GM18517 (cell line): ENCODE results near the gene DACH1.

Experiments
- ATAC-seq: cut with Tn5 transposase; IDR thresholded peaks from one replicate; pipeline ENCODE4 v1.9.1; 2021; ENCODE audit warnings: mild to moderate bottlenecking, moderate library complexity; ENCODE audit not compliant: unreplicated experiment

The DACH1 gene

DNA sequence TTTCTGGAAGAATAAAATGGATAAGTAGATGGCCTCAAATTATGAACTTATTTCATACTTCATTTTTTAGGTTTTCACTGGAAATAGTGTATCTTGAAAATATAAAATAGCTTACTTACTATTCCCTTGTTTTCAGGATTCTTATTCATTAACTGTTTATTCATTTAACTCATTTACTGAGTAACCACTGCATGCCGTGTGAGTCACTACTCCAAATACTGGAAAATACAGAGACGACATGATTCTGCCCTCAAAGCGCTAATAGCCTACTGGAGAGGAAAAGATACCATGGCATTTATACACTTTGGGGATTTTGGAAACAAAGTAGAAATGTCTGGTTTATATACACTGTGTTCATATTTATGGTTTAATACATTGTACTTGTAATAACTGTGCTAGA lies 270.9 kb downstream of the DACH1 start:
- ATAC-seq, result no peak

DNA sequence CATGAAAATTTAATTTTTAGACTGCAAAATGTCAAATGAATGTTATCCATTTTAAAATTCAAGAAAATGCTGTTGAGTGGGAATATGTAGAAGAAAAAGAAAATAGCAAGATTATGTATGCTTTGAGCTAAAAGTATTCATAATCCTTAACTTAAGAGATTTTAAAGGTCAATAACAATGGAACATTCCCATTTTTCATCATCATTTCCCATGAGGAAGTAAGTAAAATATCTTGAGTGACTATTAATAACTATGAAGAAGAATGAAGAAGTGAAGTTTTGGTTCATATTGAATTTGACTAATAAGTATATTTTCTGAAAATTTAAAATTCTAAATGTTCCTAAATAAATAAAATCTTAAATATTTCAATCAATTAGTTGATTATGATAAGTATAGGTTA lies 273.4 kb downstream of the DACH1 start:
- ATAC-seq, result no peak

DNA sequence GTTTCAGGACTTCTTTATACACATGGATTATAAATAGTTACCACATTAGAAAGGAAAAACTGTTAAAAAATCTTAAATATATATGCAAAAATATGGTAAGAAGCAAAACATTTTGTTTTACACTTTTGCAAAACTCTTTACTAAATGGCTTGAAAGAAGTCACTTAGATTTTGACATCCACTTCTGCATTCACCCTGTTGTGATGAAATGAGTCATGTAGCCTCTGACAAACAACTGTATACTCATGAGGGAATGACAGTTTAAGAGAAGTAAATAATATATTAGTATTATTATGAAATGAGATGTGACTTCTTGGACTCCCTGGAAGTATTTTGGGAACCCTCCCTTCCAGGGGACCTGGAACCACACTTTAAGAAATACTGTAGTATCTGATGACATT lies 275.6 kb downstream of the DACH1 start:
- no peak for ATAC-seq

DNA sequence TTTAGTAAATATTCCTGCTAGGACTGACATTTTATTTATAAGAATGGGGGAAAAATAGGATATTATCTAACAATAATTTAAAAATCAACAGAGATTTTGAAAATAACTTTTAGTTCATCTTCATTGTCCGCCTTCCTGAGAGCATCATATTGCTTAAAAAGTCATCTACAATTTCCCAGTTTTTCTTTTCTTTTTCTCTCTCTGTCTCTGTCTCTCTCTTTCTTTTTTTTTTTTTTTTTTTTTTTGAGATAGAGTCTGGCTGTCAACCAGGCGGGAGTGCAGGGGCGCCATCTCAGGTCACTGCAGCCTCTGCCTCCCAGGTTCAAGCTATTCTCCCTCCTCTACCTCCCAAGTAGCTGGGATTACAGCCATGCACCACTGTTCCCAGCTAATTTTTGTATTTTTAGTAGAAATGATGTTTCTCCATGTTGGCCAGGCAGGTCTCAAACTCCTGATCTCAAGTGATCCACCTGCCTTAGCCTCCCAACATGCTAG lies 276.3 kb downstream of the DACH1 start:
- no peak for ATAC-seq

DNA sequence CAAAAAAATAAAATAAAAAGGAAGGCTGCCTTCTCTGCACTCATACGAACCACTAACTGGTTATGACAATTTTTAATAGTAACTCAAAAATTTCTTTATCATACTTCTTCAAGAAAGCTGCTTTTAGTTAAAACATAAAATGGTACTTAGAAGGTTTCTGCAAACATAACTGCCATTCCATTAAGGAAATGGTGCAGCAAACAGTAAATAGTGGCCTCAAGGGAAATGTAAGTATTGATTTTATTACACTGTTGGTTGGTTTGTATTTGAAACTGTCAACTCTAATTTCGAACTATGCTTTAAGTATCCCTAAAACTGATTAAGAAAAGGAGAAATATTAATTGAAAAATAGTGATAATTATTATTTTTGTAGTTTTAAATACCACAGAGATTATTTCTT lies 278.0 kb downstream of the DACH1 start:
- ATAC-seq, result no peak

DNA sequence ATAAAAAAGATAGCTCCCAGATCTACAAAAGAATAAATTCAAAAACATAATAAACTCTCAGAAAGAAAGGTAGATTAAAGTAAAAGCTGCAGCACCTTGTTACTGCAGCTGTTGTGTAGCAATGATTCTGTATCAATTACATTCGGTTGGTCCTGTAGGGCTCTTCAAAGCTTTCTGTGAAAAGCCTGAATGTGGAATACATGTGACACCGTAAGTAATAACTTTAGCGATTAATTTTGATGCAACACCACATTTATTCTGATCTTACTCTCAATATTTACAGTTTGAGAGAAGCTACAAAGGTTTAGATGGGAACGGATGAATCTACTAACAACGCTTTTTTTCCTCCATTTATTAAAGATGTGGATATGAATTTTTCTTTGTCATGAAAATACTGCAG lies 279.2 kb downstream of the DACH1 start:
- ATAC-seq, result no peak

DNA sequence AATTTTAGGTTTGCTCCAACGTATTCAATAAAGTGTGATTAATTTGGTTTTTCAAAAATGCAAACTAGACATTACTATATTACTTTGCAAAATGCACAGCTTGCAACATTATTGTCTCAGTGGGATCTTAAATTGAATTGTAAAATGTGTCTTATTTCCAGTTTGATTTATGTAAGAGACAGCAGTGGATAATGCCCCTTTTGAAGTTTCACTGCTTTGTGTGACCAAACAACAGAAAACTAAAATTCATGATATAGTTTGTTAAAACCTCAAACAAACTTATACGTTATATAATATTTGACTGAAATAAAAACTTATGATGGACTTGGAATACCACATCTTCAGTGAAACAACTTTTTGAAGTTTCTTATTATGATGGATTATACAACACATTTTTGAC lies 279.8 kb downstream of the DACH1 start:
- ATAC-seq, result no peak

DNA sequence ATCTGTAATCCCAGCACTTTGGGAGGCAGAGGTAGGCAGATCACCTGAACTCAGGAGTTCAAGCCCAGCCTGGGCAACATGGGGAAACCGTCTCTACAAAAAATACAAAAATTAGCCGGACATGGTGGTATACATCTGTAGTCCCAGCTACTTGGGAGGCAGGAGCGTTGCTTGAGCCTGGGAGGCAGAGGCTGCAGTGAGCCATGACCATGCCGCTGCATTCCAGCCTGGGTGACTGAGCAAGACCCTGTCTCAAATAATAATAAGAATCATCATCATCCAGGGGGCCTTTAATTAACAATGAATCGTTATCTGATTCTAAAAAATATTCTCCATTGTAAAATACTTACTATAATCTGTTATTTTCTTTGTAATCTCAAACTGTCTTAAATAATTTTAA lies 283.4 kb downstream of the DACH1 start:
- ATAC-seq, result no peak

DNA sequence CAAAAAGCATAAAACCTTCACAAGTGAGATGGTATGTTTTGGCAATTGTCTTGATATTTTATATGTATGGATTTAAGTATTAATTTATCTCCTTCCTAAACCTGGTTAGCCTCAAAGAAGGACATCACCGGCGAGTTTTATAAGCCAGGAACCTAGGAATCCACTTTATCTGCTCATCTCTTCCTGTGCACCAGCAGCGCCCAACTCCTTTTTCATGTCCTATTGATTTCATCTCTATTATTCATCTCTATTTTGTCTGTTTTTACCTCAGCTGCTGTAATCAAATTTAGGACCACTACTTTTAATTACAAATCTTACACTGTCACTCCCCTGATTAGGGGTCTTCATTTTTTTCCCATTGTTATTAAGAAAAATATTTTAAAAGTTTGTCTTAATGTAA lies 286.4 kb downstream of the DACH1 start:
- ATAC-seq, result no peak

DNA sequence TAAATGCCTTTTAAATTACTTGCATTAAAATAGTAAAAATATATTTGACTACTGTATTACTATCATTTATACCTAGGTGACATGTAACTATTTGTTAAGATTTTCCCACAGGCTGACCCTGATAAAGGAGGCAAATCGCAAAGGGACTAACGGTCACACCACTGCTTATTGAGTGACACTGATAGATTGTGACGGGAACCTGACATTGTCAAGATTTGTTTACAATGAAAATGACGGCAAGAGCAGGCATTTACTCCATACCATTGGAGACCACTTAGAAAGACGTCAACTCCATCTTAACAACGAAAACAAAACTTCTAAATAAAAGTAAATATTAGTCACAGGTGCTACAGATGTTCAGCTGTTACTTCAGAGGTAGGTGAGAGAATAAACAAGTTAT lies 289.0 kb downstream of the DACH1 start:
- ATAC-seq, result no peak

DNA sequence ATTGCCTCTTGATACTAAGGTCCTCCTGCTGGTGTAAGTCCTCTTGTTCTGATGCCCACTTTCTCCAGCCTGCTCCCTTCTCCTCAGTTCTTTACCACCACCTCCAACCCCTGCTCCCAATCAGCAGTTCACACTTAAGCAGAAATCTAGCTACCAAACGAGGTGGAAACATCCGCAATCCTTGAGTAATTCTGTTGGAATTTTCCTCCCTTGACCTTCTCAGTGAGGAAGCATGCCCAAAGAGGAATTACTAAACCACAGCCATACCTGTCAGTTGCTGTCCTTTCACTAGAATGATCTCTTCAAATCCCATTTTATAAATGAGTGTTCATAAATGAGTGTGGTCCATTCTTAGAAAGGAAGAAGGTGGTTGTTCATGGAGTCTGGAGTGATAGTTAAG lies 289.9 kb downstream of the DACH1 start:
- no peak for ATAC-seq

DNA sequence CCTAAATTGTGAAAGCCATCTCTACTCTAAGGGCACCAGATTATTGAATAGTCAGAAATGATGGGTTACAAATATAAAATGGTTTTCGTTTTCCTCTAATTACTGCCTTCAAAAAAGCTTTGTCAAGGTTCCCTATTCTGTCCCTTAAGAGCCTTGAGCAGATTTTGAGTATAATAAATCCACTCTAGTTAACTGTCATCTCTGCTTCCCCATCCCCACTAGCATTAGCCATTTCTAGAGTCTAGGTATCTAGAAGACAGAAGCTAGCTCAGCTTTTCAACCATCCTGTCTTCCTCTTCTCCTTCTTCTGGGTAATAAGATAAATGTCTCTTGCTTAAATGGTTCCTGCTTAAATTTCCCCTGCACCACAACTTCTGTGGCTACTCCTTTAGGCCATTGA lies 290.4 kb downstream of the DACH1 start:
- no peak for ATAC-seq

DNA sequence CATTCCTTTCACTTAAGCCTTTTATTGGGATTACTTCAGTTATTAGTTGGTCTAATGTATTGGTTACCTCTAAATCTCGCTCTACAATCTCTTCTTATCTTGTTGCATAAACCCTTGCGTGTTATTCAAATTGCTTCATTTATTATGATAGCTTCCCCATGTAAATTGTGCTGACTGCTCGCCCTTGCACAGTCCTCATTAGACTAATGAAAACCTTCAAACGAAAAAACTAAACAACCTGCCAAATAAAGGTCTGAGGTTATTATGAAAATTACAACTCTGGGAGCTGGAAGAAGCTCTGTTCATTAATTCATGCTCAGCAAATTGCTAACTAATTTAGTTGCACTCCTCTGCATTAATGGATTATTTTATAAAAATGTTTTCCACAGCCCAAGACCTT lies 320.1 kb downstream of the DACH1 start:
- ATAC-seq, result no peak

DNA sequence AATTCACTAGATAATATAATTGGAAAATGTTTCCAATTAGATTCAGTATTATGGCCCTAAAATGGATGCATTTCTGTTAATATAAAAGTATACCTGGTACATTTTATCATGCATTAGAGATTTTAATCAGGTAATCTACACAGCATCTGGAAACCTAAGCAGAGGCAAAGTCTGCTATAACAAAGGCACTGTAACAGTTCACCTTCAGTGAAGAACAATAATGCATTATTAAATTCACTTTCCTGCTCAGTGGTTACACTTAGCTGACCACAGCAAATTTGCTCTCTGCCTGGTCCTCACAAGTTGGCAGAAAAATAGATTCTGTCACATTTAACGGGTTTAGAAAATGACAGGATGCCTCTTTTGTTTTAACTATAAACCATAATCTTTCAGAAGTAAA lies 326.9 kb downstream of the DACH1 start:
- no peak for ATAC-seq

DNA sequence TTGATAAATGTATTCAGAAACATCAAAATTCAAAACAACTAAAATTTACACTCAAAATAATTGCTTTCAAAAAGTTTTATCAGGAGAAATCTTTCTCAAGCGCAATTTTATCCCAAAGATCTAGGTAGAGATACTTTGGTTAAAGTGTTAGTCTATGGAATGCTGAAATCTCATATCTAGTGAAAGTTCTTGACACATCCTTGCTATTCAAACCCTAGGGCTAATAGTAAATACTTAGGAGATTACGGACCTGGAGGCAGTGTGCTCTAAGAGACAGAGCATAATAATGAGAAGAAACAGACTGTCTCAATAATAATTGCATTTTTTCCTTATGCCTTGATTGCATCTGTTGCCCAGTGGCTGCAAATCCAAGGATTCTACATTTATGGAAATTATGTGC lies 330.8 kb downstream of the DACH1 start:
- ATAC-seq, result no peak

DNA sequence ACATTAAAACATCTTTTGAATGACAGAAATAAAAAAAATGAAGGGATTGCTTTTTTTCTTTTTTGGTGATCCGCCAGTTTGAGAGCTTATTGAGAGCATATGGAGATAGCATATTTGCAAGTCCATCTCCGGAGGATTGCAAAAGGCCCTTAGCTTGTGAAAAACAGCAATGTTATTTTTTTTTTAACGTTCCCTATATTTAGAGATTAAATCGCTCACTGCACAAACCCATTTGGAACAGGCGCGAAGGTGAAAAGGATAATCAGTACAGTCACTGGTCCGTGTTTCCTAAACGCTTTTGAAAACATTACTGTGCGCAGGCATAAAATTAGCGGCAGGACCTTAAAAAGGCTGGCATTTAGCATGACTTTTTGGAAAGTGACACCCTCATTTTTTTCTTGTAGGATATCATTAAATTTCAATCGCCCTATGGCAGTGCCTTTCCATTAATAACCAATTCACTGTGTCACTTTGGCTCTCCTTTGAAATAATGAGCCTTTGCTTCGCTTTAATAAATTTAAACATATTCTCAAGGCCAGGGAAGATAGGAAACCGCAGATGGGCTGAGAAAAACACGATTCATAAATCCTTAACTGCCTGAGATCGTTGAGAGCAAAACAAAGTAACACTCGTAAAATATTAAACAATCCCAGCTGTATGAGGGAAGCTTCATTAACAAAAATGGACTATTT lies 342.2 kb downstream of the DACH1 start:
- ATAC-seq, result no peak

DNA sequence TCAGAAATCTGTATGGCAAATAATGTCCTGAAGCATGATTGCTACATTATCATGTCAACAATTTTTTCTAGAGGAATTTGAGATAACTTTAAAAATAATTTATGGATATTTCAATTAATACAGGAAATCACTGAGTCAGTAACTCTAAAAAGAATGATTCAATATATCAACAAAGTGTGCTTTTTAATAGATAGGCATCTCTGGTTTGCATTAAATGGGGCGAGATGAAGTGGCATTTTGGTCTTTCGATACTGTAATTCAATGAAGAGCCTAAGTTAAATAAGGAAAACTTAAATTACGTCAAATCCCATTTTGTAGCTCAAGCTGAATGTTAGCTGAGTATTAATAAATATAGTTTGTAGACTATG lies 342.8 kb downstream of the DACH1 start:
- no peak for ATAC-seq

DNA sequence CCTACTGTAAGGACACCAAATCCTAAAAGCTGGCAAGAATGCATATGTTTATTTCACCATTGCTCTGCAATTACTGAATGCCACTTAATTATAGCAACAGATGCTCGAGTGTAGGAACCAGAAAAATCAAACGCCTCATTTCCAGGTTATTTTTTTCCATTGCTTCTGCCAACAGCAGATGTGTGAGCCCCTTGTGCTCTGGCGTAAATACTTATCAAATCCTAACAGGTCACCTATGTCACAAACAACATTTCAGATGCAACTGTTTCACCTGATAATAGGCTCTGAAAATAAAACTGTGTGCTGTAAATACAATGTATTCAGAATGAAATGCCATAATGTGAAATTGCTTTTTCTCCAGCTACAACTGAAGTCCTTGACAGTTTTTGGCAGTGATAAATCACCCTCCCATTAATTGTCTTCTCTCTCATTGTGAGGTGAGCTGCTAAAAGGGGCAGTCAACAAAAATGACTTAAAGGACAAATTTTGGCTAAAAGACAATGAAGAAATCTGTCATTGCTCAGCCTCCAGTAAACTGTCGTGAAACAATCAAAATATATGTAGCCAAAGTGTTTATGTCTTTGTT lies 344.0 kb downstream of the DACH1 start:
- ATAC-seq, result no peak

DNA sequence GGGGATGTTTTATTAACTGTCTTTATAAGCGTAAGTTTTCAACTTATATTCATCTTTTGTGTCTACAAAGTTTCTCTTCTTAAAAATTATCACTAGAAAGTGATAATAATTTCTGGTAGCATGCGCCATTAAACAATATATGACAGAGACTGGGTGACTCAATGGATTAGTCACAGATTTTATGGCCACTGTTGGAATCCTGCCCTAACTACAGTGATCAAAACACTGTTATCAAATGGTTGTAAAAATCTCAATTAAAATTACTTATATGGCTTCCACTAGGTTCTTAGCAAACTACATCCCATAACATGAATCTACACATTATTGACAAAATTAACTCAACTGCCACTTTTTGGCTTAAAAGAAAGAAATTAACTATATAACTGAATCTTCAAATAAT lies 350.0 kb downstream of the DACH1 start:
- ATAC-seq, result no peak

DNA sequence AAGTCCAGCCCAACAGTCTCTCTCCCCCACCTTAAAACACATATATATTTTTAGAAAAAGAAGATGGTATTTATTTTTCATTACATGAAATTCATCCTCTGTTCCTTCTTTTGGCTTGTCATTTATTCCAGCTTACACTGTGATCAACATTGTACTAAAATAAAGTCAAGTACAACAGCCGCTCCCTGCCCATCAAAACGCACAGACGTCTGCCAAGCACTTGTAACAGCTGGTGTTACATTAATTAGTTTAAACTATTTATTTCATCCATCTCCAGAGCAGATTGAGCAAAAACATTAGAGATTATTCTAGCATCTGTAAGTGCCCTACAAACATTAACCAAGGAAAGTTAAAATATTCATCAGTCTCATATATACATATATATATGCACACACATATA lies 350.5 kb downstream of the DACH1 start:
- no peak for ATAC-seq

DNA sequence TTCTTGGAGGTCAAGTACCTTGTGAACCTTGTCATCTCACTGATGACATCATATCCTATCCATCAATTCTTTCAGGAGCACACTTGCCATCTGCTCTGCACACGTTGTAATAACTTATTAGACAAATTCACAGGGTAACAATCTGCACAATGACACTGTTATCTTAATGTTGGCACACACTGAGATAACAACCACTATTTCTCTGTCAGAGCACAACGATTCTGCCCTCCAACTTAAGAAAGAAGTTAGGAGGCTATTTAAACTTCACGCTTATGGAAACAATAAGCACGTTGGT lies 351.3 kb downstream of the DACH1 start:
- ATAC-seq, result no peak

DNA sequence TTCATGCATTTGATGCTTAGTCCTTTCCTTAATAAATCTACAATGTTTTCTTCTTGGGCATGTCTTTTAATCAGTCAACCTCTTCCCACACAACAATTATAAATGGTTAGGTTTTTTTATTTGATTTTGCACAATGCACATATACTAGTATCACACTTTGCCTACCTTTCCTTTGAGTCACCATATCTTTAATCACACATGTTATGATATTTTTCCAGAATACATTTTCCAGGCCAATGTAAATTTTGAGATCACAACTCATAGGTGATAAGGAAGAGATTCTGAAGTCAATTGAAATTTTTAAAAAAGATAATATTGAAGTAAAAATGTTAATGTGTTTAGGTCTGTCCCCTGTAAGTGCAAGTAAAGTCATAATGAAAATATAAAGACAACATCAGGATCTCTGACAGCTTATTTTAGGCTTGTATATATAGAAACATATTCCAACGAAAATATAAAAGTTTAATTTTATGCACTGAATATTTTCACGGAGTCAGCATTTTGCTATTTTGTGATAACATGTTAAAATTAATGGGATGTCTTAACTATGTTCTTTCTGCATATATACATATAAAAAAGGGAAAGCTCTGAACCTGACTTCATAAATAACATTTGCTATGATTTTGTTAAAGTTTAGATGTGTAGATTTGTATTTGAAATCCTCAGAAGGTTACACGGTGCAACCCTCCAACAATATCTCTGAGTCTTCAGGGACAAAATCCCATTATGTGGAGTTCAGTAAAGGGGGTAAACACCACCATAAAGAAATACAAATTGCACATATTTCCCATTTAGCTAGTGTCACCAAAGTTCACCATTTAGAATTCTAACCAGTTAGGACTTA lies 351.9 kb downstream of the DACH1 start:
- no peak for ATAC-seq
